ENCODE results near the gene FMNL2. TPM values are rescaled to one million over a fixed set of nuclear protein-coding genes. Genes with fewer than 3 reads are reported as not detected.

The FMNL2 gene
- polyA plus RNA-seq, 1 donor from 2014 or later, result 86.5 TPM

- no peak overlapping the region for H3K4me2 ChIP-seq (ENCODE audit: low read length)
- no peak overlapping the region for H3K27ac ChIP-seq (ENCODE audit: low read length)
- peaks cover 38% of the 10 kb centered on the region for H3K79me2 ChIP-seq (replicated peaks; ENCODE audit: insufficient read depth, low read length)
- H3K9ac ChIP-seq (ENCODE audit: low read length), result no peak overlapping the region
- H3F3A ChIP-seq (ENCODE audit: insufficient read depth, low read length, poor library complexity, severe bottlenecking), result no peaks in the 10 kb centered on the region
- H3K9me3 ChIP-seq (ENCODE audit: low read length), result no peaks in the 10 kb centered on the region
- H4K20me1 ChIP-seq (ENCODE audit: insufficient read depth), result no peaks in the 10 kb centered on the region
- no peaks in the 10 kb centered on the region for H3K27me3 ChIP-seq (ENCODE audit: insufficient read depth, low read depth, low read length)
- TF ChIP-seq, protein P1, sequence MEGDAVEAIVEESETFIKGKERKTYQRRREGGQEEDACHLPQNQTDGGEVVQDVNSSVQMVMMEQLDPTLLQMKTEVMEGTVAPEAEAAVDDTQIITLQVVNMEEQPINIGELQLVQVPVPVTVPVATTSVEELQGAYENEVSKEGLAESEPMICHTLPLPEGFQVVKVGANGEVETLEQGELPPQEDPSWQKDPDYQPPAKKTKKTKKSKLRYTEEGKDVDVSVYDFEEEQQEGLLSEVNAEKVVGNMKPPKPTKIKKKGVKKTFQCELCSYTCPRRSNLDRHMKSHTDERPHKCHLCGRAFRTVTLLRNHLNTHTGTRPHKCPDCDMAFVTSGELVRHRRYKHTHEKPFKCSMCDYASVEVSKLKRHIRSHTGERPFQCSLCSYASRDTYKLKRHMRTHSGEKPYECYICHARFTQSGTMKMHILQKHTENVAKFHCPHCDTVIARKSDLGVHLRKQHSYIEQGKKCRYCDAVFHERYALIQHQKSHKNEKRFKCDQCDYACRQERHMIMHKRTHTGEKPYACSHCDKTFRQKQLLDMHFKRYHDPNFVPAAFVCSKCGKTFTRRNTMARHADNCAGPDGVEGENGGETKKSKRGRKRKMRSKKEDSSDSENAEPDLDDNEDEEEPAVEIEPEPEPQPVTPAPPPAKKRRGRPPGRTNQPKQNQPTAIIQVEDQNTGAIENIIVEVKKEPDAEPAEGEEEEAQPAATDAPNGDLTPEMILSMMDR (IDR thresholded peaks at IDR 0.05; ENCODE audit: poor library complexity, severe bottlenecking), result no peak
- no peak for TF ChIP-seq RAD21 (conservative IDR thresholded peaks at IDR 0.05)
- no peak for TF ChIP-seq EZH2 (IDR thresholded peaks at IDR 0.05; ENCODE audit: borderline replicate concordance, insufficient read depth, low read length, poor library complexity, severe bottlenecking)
- TF ChIP-seq, protein P2, sequence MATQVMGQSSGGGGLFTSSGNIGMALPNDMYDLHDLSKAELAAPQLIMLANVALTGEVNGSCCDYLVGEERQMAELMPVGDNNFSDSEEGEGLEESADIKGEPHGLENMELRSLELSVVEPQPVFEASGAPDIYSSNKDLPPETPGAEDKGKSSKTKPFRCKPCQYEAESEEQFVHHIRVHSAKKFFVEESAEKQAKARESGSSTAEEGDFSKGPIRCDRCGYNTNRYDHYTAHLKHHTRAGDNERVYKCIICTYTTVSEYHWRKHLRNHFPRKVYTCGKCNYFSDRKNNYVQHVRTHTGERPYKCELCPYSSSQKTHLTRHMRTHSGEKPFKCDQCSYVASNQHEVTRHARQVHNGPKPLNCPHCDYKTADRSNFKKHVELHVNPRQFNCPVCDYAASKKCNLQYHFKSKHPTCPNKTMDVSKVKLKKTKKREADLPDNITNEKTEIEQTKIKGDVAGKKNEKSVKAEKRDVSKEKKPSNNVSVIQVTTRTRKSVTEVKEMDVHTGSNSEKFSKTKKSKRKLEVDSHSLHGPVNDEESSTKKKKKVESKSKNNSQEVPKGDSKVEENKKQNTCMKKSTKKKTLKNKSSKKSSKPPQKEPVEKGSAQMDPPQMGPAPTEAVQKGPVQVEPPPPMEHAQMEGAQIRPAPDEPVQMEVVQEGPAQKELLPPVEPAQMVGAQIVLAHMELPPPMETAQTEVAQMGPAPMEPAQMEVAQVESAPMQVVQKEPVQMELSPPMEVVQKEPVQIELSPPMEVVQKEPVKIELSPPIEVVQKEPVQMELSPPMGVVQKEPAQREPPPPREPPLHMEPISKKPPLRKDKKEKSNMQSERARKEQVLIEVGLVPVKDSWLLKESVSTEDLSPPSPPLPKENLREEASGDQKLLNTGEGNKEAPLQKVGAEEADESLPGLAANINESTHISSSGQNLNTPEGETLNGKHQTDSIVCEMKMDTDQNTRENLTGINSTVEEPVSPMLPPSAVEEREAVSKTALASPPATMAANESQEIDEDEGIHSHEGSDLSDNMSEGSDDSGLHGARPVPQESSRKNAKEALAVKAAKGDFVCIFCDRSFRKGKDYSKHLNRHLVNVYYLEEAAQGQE (IDR thresholded peaks at IDR 0.05; ENCODE audit: borderline replicate concordance), result no peak
- TF ChIP-seq TAF1 (IDR thresholded peaks at IDR 0.05; ENCODE audit: low read depth), result no peak
- no peak for TF ChIP-seq POLR2AphosphoS5 (IDR thresholded peaks at IDR 0.05)
- no peak for TF ChIP-seq MXI1 (conservative IDR thresholded peaks at IDR 0.05; ENCODE audit: poor library complexity, severe bottlenecking)
- no peak for TF ChIP-seq SMC3 (conservative IDR thresholded peaks at IDR 0.05; ENCODE audit: poor library complexity)
- no peaks in the 10 kb centered on the region for H3K9me2 ChIP-seq (ENCODE audit: insufficient read depth, low read length)
- H3K36me3 ChIP-seq (ENCODE audit: insufficient read depth, low read length), result no peaks in the 10 kb centered on the region
- H2AFZ ChIP-seq (ENCODE audit: low read depth, low read length), result no peak overlapping the region
- no peak overlapping the region for H3K4me3 ChIP-seq (ENCODE audit: low read length)
Measured at GRCh38 chr2:152441961-152442360, 107.0 kb downstream of the FMNL2 start.

DNA sequence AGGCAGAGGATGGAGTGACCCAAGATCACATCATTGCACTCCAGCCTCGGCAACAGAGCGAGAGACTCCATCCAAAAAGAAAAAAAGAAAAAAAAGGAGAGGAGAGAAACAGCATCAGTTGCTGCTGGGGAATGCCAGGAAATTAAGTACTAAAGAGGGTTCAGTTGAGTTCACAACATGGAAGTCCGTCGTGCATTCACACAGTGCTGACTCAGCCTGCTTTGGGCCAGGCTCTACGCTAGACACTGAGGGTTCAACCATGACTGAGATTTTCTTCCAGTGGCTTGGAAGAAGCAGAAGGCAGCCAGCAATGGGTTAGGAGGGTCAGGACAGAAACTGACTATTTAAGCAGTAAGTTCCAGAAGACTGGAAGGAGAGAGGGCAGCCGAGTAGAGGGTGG lies 108.8 kb downstream of the FMNL2 start:
- Histone ChIP-seq H4K20me1 (ENCODE audit: insufficient read depth) (no peaks in the 10 kb centered on the region), H3K27me3 (ENCODE audit: insufficient read depth, low read depth, low read length) (no peaks in the 10 kb centered on the region), H3K27ac (ENCODE audit: low read length) (no peak overlapping the region), H3F3A (ENCODE audit: insufficient read depth, low read length, poor library complexity, severe bottlenecking) (no peaks in the 10 kb centered on the region), H3K9me3 (ENCODE audit: low read length) (no peaks in the 10 kb centered on the region), H2AFZ (ENCODE audit: low read depth, low read length) (no peak overlapping the region), H3K9me2 (ENCODE audit: insufficient read depth, low read length) (no peaks in the 10 kb centered on the region), H3K9ac (ENCODE audit: low read length) (no peak overlapping the region), H3K4me2 (ENCODE audit: low read length) (no peak overlapping the region), H3K36me3 (ENCODE audit: insufficient read depth, low read length) (no peaks in the 10 kb centered on the region), H3K79me2 (replicated peaks; ENCODE audit: insufficient read depth, low read length) (peaks cover 44% of the 10 kb centered on the region), H3K4me3 (ENCODE audit: low read length) (no peak overlapping the region)
- no peak for TF ChIP-seq EP300 (conservative IDR thresholded peaks at IDR 0.05; ENCODE audit: poor library complexity, severe bottlenecking)

GRCh38 chr2:152444448-152444847 lies 109.5 kb downstream of the FMNL2 start:
- Histone ChIP-seq H3K9ac (ENCODE audit: low read length) (no peak overlapping the region), H3K79me2 (replicated peaks; ENCODE audit: insufficient read depth, low read length) (peaks cover 37% of the 10 kb centered on the region)

More at GRCh38 chr2:152444448-152444847, 109.5 kb downstream of the FMNL2 start:
- TF ChIP-seq RAD21 (conservative IDR thresholded peaks at IDR 0.05) (no peak), EZH2 (IDR thresholded peaks at IDR 0.05; ENCODE audit: borderline replicate concordance, insufficient read depth, low read length, poor library complexity, severe bottlenecking) (no peak), EP300 (conservative IDR thresholded peaks at IDR 0.05; ENCODE audit: poor library complexity, severe bottlenecking) (no peak), SMC3 (conservative IDR thresholded peaks at IDR 0.05; ENCODE audit: poor library complexity) (no peak), POLR2AphosphoS5 (IDR thresholded peaks at IDR 0.05) (no peak), TAF1 (IDR thresholded peaks at IDR 0.05; ENCODE audit: low read depth) (no peak), MXI1 (conservative IDR thresholded peaks at IDR 0.05; ENCODE audit: poor library complexity, severe bottlenecking) (no peak)
- TF ChIP-seq, protein P1 (IDR thresholded peaks at IDR 0.05; ENCODE audit: poor library complexity, severe bottlenecking), result no peak
- TF ChIP-seq, protein P2 (IDR thresholded peaks at IDR 0.05; ENCODE audit: borderline replicate concordance), result no peak
- Histone ChIP-seq H3K27me3 (ENCODE audit: insufficient read depth, low read depth, low read length) (no peaks in the 10 kb centered on the region), H3K4me2 (ENCODE audit: low read length) (no peak overlapping the region), H3F3A (ENCODE audit: insufficient read depth, low read length, poor library complexity, severe bottlenecking) (no peaks in the 10 kb centered on the region), H3K9me2 (ENCODE audit: insufficient read depth, low read length) (no peaks in the 10 kb centered on the region), H3K27ac (ENCODE audit: low read length) (no peak overlapping the region), H3K36me3 (ENCODE audit: insufficient read depth, low read length) (no peaks in the 10 kb centered on the region), H4K20me1 (ENCODE audit: insufficient read depth) (no peaks in the 10 kb centered on the region), H2AFZ (ENCODE audit: low read depth, low read length) (no peak overlapping the region), H3K4me3 (ENCODE audit: low read length) (no peak overlapping the region), H3K9me3 (ENCODE audit: low read length) (no peaks in the 10 kb centered on the region)
